ENCODE results near the gene KANSL1. TPM values are rescaled to one million over a fixed set of nuclear protein-coding genes. Genes with fewer than 3 reads are reported as not detected.
"Not testable (repeated sequence)": the region's sequence is repeated elsewhere in the genome, so short reads cannot be mapped to it uniquely, and the experiment has no call there.

The KANSL1 gene
- total RNA-seq, 1 donor from 2014 or later: 152 TPM

DNA sequence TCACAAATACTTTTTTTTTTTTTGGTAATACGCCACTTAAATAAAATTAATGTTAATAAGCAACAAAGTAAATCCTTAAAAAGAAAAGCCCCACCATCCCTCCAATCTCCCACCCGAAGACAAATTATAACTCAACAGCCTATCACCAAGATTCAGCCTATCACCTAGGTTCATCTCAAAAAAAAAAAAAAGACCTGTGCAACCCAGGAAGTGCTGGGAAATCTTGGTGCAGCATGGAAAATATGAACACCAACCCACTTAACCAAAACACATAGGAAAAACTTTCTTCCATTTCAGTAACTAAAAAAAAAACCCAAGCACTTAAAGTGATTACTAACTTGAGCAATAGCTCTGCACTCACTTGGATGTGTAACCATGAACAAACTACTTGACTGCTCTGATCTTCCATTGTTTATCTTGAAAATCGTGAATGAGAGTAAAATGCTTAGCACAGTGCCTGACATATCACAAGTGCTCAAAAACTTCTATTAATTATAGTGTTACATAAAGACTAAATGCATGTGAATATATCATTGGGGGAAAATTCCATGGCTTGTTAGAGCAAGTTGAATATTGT lies 103.8 kb downstream of the KANSL1 start:
- POLR2A ChIA-PET: interaction anchor here (0.6 kb wide), 1 partner anchor 1626 kb away, joined by 6 read pairs; no protein-coding TSS in a partner anchor
- Mint-ChIP-seq H3K27me3 (no peaks in the 10 kb centered on the region), H3K4me3 (no peak overlapping the region), H3K4me1 (peaks cover 27% of the 10 kb centered on the region), H3K27ac (peak overlapping the region; percentile 18), H3K36me3 (ENCODE audit: low read depth) (peaks cover 56% of the 10 kb centered on the region), H3K9me3 (no peaks in the 10 kb centered on the region)
- TF ChIP-seq, protein P1, sequence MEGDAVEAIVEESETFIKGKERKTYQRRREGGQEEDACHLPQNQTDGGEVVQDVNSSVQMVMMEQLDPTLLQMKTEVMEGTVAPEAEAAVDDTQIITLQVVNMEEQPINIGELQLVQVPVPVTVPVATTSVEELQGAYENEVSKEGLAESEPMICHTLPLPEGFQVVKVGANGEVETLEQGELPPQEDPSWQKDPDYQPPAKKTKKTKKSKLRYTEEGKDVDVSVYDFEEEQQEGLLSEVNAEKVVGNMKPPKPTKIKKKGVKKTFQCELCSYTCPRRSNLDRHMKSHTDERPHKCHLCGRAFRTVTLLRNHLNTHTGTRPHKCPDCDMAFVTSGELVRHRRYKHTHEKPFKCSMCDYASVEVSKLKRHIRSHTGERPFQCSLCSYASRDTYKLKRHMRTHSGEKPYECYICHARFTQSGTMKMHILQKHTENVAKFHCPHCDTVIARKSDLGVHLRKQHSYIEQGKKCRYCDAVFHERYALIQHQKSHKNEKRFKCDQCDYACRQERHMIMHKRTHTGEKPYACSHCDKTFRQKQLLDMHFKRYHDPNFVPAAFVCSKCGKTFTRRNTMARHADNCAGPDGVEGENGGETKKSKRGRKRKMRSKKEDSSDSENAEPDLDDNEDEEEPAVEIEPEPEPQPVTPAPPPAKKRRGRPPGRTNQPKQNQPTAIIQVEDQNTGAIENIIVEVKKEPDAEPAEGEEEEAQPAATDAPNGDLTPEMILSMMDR (IDR thresholded peaks at IDR 0.05): no peak
- no peak for ATAC-seq (ENCODE audit: low read depth)
- DNase-seq: no peak
- CTCF ChIA-PET: interaction anchor here (1.9 kb wide), 1 partner anchor 45 kb away, joined by 7 read pairs; no protein-coding TSS in a partner anchor
- intact Hi-C loops (cut with micrococcal nuclease): no loop called here

DNA sequence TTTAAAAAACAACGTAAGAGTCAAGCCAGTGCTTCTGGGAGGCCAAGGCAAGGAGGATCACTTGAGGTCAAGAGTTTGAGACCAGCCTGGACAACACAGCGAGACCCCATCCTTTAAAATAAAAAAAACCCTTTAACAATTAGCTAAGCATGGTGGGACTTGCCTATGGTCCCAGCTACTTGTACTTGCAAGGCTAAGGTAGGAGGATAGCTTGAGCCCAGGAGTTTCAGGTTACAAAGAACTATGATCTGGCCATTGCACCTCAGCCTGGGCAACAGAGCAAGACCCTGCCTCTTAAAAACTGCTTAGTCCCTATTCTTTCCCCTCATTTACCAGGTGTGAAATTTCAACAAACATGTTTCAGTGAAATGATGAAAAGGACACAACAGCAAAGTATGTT lies 104.6 kb downstream of the KANSL1 start:
- ChIA-PET CTCF (no interaction called here), POLR2A (no interaction called here)
- H3K27ac Mint-ChIP-seq: no peak overlapping the region
- intact Hi-C loops (cut with micrococcal nuclease): no loop called here
- H3K9me3 Mint-ChIP-seq: no peaks in the 10 kb centered on the region
- TF ChIP-seq, protein P1 (IDR thresholded peaks at IDR 0.05): no peak
- no peak for ATAC-seq (ENCODE audit: low read depth)
- peaks cover 50% of the 10 kb centered on the region for H3K36me3 Mint-ChIP-seq (ENCODE audit: low read depth)
- H3K4me3 Mint-ChIP-seq: no peak overlapping the region
- peaks cover 27% of the 10 kb centered on the region for H3K4me1 Mint-ChIP-seq
- DNase-seq: no peak
- H3K27me3 Mint-ChIP-seq: no peaks in the 10 kb centered on the region

DNA sequence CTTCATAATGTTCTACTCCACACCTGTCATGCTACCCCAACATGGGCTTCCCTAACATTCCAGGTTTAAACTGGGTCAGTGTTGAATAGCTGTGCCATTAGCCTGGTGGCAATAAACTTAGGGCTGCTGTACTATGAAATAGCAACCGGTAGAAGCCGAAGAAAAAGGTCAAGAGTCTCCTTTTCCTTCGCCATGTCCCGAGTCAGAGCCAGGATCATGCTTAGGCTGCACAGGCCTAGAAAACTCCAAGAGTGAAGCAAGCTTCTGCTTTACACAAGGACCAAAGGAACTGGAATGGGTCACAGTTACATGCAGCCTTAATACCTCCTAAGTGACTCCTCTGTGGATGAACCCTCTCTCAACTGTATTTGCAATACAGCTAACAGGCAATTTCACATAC lies 105.4 kb downstream of the KANSL1 start:
- H3K9me3 Mint-ChIP-seq; POLR2A ChIA-PET; ATAC-seq (ENCODE audit: low read depth); DNase-seq; H3K27ac Mint-ChIP-seq; H3K4me3 Mint-ChIP-seq; H3K27me3 Mint-ChIP-seq; CTCF ChIA-PET; intact Hi-C loops (cut with micrococcal nuclease): not testable (repeated sequence)
- peaks cover 28% of the 10 kb centered on the region for H3K4me1 Mint-ChIP-seq
- H3K36me3 Mint-ChIP-seq (ENCODE audit: low read depth): peaks cover 49% of the 10 kb centered on the region

DNA sequence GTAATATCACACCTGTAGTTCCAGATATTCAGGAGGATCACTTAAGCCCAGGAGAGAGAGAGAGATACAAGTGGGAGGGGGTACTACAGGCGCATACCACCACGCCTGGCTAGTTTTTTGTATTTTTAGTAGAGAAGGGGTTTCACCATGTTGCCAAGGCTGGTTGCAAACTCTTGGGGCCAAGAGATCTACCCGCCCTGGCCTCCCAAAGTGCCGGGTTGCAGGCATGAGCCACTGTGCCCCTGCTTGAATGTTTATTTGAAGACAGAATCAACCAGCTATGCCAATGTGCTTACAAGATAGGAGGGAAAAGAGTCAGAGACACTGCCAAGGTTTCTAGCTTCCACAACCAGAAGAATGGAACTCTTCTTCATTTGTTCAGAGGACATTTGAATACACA lies 106.4 kb downstream of the KANSL1 start:
- TF ChIP-seq, protein P1 (IDR thresholded peaks at IDR 0.05): no peak
- Mint-ChIP-seq H3K4me1 (peaks cover 36% of the 10 kb centered on the region), H3K4me3 (no peak overlapping the region), H3K9me3 (no peaks in the 10 kb centered on the region), H3K36me3 (ENCODE audit: low read depth) (peaks cover 53% of the 10 kb centered on the region), H3K27me3 (no peaks in the 10 kb centered on the region), H3K27ac (no peak overlapping the region)
- POLR2A ChIA-PET: no interaction called here
- no peak for ATAC-seq (ENCODE audit: low read depth)
- intact Hi-C loops (cut with micrococcal nuclease): no loop called here
- CTCF ChIA-PET: no interaction called here
- no peak for DNase-seq

DNA sequence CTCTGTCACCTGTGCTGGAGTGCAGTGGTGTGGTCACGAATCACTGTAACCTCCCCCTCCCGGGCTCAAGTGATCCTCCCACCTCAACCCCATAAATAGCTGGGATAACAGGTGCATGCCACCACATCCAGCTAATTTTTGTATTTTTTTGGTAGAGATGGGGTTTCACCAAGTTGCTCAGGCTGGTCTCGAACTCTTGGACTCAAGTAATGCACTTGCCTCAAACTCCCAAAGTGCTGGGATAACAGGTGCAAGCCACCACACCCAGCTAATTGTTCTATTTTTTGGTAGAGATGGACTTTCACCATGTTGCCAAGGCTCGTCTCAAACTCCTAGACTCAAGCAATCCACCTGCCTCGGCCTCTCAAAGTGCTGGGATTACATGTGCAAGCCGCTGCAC lies 107.7 kb downstream of the KANSL1 start:
- ChIA-PET POLR2A (no interaction called here), CTCF (interaction anchor here (0.6 kb wide), 1 partner anchor 101 kb away, joined by 3 read pairs; no protein-coding TSS in a partner anchor)
- no peak overlapping the region for H3K27ac Mint-ChIP-seq
- no peaks in the 10 kb centered on the region for H3K9me3 Mint-ChIP-seq
- TF ChIP-seq, protein P1 (IDR thresholded peaks at IDR 0.05): no peak
- no peak for DNase-seq
- H3K4me1 Mint-ChIP-seq: peaks cover 36% of the 10 kb centered on the region
- no peak overlapping the region for H3K4me3 Mint-ChIP-seq
- no peaks in the 10 kb centered on the region for H3K27me3 Mint-ChIP-seq
- peaks cover 61% of the 10 kb centered on the region for H3K36me3 Mint-ChIP-seq (ENCODE audit: low read depth)
- ATAC-seq (ENCODE audit: low read depth): no peak
- intact Hi-C loops (cut with micrococcal nuclease): no loop called here

Data from activated B cell treated with CpG ODN at 0.5 μM for 24 hours (primary cell).